HCT116 (cell line): ENCODE data around the gene SLC39A1. TPM values are rescaled to one million over a fixed set of nuclear protein-coding genes. Genes with fewer than 3 reads are reported as not detected.

ENCODE experiments used
- ATAC-seq: fragments of 200-7000 bp; cut with Tn5 transposase; 2 replicates; pipeline ENCODE4 v1.9.1; 2020; ENCODE audit warnings: mild to moderate bottlenecking, moderate library complexity
- BruUV-seq: library from RNA; stranded (reverse); fragments of 400-500 nt; replicated peaks from 2 replicates; lab custom pipeline; 2021; lab: Mats Ljungman, UMichigan
- CTCF ChIA-PET: fragments of 300-600 bp; sonication (Branson Sonifier 250); formaldehyde crosslinking; loops from one replicate; lab custom pipeline; 2021; ENCODE audit warnings: antibody characterized with exemption; lab: Charles Lee
- POLR2A ChIA-PET: fragments of 300-600, 350-600 bp; sonication (Branson Sonifier 250); formaldehyde crosslinking; loops from one replicate; lab custom pipeline; 2021; ENCODE audit warnings: antibody characterized with exemption; lab: Charles Lee
- RAD21 ChIA-PET, 2 experiments: fragments of 300-600 bp; sonication (Branson Sonifier 250); formaldehyde crosslinking; loops; one replicate each; lab custom pipeline; 2023; ENCODE audit warnings: low total read pairs in 2 of 2; ENCODE audit not compliant: uncharacterized antibody in 2 of 2, unreplicated experiment in 2 of 2, low non-redundant PET in 1 of 2; lab: Charles Lee
- DNase-seq: peaks from one replicate; pipeline ENCODE4 v3.0.0-alpha.2; 2010; ENCODE audit warnings: low read depth, low spot score
- H2AFZ ChIP-seq: fragments of 200-600 bp; shearing (Covaris generic), sonication (generic); 2 replicates; pipeline ENCODE4 v1.6.1; 2017; ENCODE audit warnings: low read depth, mixed run types, mixed read lengths, antibody characterized with exemption, low read length; ENCODE audit not compliant: poor library complexity, severe bottlenecking
- H3K27ac ChIP-seq: 2 replicates; pipeline ENCODE4 v1.5.1; 2012; ENCODE audit warnings: low read depth, low read length
- H3K27me3 ChIP-seq: fragments of 200-600 bp; sonication (generic); 2 replicates; pipeline ENCODE4 v1.6.1; 2016; ENCODE audit warnings: mixed run types, low read length, mixed read lengths; ENCODE audit not compliant: insufficient read depth
- H3K36me3 ChIP-seq, 2 experiments: fragments of 200-500 bp in 1 of 2; fragments of 200-600 bp in 1 of 2; sonication (Bioruptor generic) in 1 of 2; sonication (generic) in 1 of 2; 2 replicates each; pipeline versions ENCODE4 v1.5.1 to v1.6.1; 2014 to 2016; ENCODE audit warnings: low read length in 2 of 2, inconsistent platforms in 1 of 2, mixed read lengths in 1 of 2, mixed run types in 1 of 2; ENCODE audit not compliant: insufficient read depth in 2 of 2, control insufficient read depth in 1 of 2
- H3K4me1 ChIP-seq, 2 experiments: fragments of 200-600 bp in 1 of 2; sonication (generic) in 1 of 2; 2 replicates each; pipeline versions ENCODE4 v1.5.1 to v1.6.1; 2012 to 2017; ENCODE audit warnings: low read length in 2 of 2, inconsistent platforms in 1 of 2, mild to moderate bottlenecking in 1 of 2, mixed read lengths in 1 of 2, mixed run types in 1 of 2, moderate library complexity in 1 of 2; ENCODE audit not compliant: insufficient read depth in 2 of 2, control insufficient read depth in 1 of 2
- H3K4me2 ChIP-seq: fragments of 200-600 bp; sonication (generic); 2 replicates; pipeline ENCODE4 v1.6.1; 2017; ENCODE audit warnings: mixed run types, low read length, mixed read lengths
- H3K4me3 ChIP-seq, 2 experiments: fragments of 200-600 bp in 1 of 2; sonication (generic) in 1 of 2; replicated peaks in 1 of 2; 2 replicates each; pipeline ENCODE4 v1.5.1; 2011 to 2016; ENCODE audit warnings: low read length in 2 of 2, control low read depth in 1 of 2, low read depth in 1 of 2, mild to moderate bottlenecking in 1 of 2, mixed read lengths in 1 of 2, mixed run types in 1 of 2
- H3K79me2 ChIP-seq: fragments of 200-600 bp; sonication (generic); 2 replicates; pipeline ENCODE4 v1.6.1; 2017; ENCODE audit warnings: mild to moderate bottlenecking, mixed run types, low read length, moderate library complexity, mixed read lengths; ENCODE audit not compliant: insufficient read depth
- H3K9ac ChIP-seq: fragments of 200-600 bp; sonication (generic); 2 replicates; pipeline ENCODE4 v1.6.1; 2016; ENCODE audit warnings: low read length, mixed read lengths
- H3K9me2 ChIP-seq: fragments of 200-600 bp; sonication (generic), shearing (Covaris generic); 2 replicates; pipeline ENCODE4 v1.6.1; 2017; ENCODE audit warnings: mixed run types, mild to moderate bottlenecking, moderate library complexity; ENCODE audit not compliant: insufficient read depth
- H3K9me3 ChIP-seq, 2 experiments: fragments of 200-500 bp in 1 of 2; fragments of 200-600 bp in 1 of 2; sonication (Bioruptor generic) in 1 of 2; sonication (generic) in 1 of 2; 2 replicates each; pipeline ENCODE4 v1.6.1; 2014 to 2017; ENCODE audit warnings: low read length in 2 of 2, mixed read lengths in 2 of 2, inconsistent platforms in 1 of 2, low read depth in 1 of 2, mild to moderate bottlenecking in 1 of 2, mixed run types in 1 of 2, moderate library complexity in 1 of 2; ENCODE audit not compliant: control insufficient read depth in 1 of 2, insufficient read depth in 1 of 2
- H4K20me1 ChIP-seq: fragments of 200-600 bp; sonication (generic), shearing (Covaris generic); 2 replicates; pipeline ENCODE4 v1.6.1; 2017; ENCODE audit warnings: mixed run types, mild to moderate bottlenecking, moderate library complexity; ENCODE audit not compliant: insufficient read depth
- ATF3 ChIP-seq: IDR thresholded peaks from 2 replicates; pipeline ENCODE4 v1.6.1; 2012
- CBX3 ChIP-seq: IDR thresholded peaks from 2 replicates; pipeline ENCODE4 v1.6.1; 2012; ENCODE audit warnings: low read depth
- ELF1 ChIP-seq: IDR thresholded peaks from 2 replicates; pipeline ENCODE4 v1.6.1; 2012; ENCODE audit warnings: low read depth, borderline replicate concordance
- EZH2 ChIP-seq: fragments of 200-600 bp; sonication (generic); IDR thresholded peaks from 2 replicates; pipeline ENCODE4 v1.6.1; 2017; ENCODE audit warnings: antibody characterized with exemption, mixed run types
- FOSL1 ChIP-seq: IDR thresholded peaks from 2 replicates; pipeline ENCODE4 v1.6.1; 2012; ENCODE audit warnings: low read depth
- JUND ChIP-seq: IDR thresholded peaks from 2 replicates; pipeline ENCODE4 v1.6.1; 2012
- POLR2A ChIP-seq: IDR thresholded peaks from 2 replicates; pipeline ENCODE4 v1.7.0; 2011; ENCODE audit warnings: borderline replicate concordance; ENCODE audit not compliant: insufficient read depth, insufficient read length; ENCODE audit errors: extremely low read depth
- RAD21 ChIP-seq: IDR thresholded peaks from 2 replicates; pipeline ENCODE4 v1.6.1; 2012; ENCODE audit warnings: low read depth, mild to moderate bottlenecking
- REST ChIP-seq: IDR thresholded peaks from 2 replicates; pipeline ENCODE4 v1.6.1; 2012; ENCODE audit warnings: low read depth
- SIN3A ChIP-seq: IDR thresholded peaks from 2 replicates; pipeline ENCODE4 v1.6.1; 2012; ENCODE audit warnings: low read depth
- SRF ChIP-seq: IDR thresholded peaks from 2 replicates; pipeline ENCODE4 v1.6.1; 2012; ENCODE audit warnings: low read depth
- TCF7L2 ChIP-seq: IDR thresholded peaks from 2 replicates; pipeline ENCODE4 v1.7.0; 2011; ENCODE audit warnings: borderline replicate concordance, inconsistent platforms; ENCODE audit not compliant: insufficient read depth, insufficient read length; ENCODE audit errors: extremely low read depth
- YY1 ChIP-seq: IDR thresholded peaks from 2 replicates; pipeline ENCODE4 v1.6.1; 2011; ENCODE audit warnings: low read length, low read depth, moderate library complexity, mild to moderate bottlenecking; ENCODE audit not compliant: insufficient replicate concordance; ENCODE audit errors: extremely low read depth
- ZBTB33 ChIP-seq: IDR thresholded peaks from 2 replicates; pipeline ENCODE4 v1.6.1; 2011; ENCODE audit warnings: mild to moderate bottlenecking, low read length, moderate library complexity; ENCODE audit not compliant: insufficient replicate concordance; ENCODE audit errors: extremely low read depth
- intact Hi-C: fragments of 100-400 bp; cut with micrococcal nuclease; formaldehyde crosslinking; loops from 2 replicates; pipeline ENCODE4 v1.10.0; 2022
- total RNA-seq: library from RNA; stranded (reverse); gene quantifications from one replicate; pipeline ENCODE4 v1.2.1, GENCODE V29; 2021; ENCODE audit not compliant: unreplicated experiment

Gene SLC39A1
- total RNA-seq, 1 experiment from 2014 or later: 51.5 TPM

- BruUV-seq: no TSS peak
- no peaks in the 10 kb centered on the region for H4K20me1 ChIP-seq
- CTCF ChIA-PET: no interaction called here
These were observed 36.9 kb downstream of the SLC39A1 start for GRCh38 chr1:153926405-153926804.

More at GRCh38 chr1:153926405-153926804, 36.9 kb downstream of the SLC39A1 start:
- Histone ChIP-seq H3K4me2 (no peak overlapping the region), H3K27me3 (no peaks in the 10 kb centered on the region), H3K9me3 (no peaks in the 10 kb centered on the region), H3K79me2 (peaks cover 9% of the 10 kb centered on the region), H3K27ac (no peak overlapping the region), H3K4me3 (no peak overlapping the region), H3K4me1 (peaks cover 10 to 20% of the 10 kb centered on the region in 2 experiments), H2AFZ (no peak overlapping the region), H3K9me2 (no peaks in the 10 kb centered on the region), H3K36me3 (peaks cover 2 to 7% of the 10 kb centered on the region in 2 experiments; a peak in 1 of 4 replicates), H3K9ac (no peak overlapping the region)
- intact Hi-C loops: no loop called here
- ChIA-PET RAD21 (no interaction called here), POLR2A (no interaction called here)
- ATAC-seq: no peak
- no peak for DNase-seq
- TF ChIP-seq POLR2A (no peak), CBX3 (no peak), ELF1 (no peak), RAD21 (no peak), REST (no peak), SIN3A (no peak), SRF (no peak), JUND (no peak), ATF3 (no peak), EZH2 (no peak), FOSL1 (no peak), YY1 (no peak), ZBTB33 (no peak), TCF7L2 (no peak)
